GM18870 (cell line): Measurements from ENCODE around the gene NHEJ1.

Experiments
- ATAC-seq: cut with Tn5 transposase; IDR thresholded peaks from one replicate; pipeline ENCODE4 v1.9.1; 2021; ENCODE audit warnings: moderate library complexity; ENCODE audit not compliant: unreplicated experiment

Gene NHEJ1

GRCh38 chr2:219059725-219060682 is 100.6 kb downstream of the NHEJ1 start:
- ATAC-seq, result no peak

- ATAC-seq, result no peak
Measured at GRCh38 chr2:219059375-219059724, 101.3 kb downstream of the NHEJ1 start.

GRCh38 chr2:219058541-219059374 is 101.9 kb downstream of the NHEJ1 start:
- ATAC-seq, result no peak

- ATAC-seq, result no peak
Measured at GRCh38 chr2:219057709-219058540, 102.7 kb downstream of the NHEJ1 start.

GRCh38 chr2:219056896-219057708 is 103.5 kb downstream of the NHEJ1 start:
- no peak for ATAC-seq

- ATAC-seq, result no peak
Measured at GRCh38 chr2:219056176-219056895, 104.3 kb downstream of the NHEJ1 start.

- no peak for ATAC-seq
Measured at GRCh38 chr2:219054956-219055903, 105.4 kb downstream of the NHEJ1 start.

DNA sequence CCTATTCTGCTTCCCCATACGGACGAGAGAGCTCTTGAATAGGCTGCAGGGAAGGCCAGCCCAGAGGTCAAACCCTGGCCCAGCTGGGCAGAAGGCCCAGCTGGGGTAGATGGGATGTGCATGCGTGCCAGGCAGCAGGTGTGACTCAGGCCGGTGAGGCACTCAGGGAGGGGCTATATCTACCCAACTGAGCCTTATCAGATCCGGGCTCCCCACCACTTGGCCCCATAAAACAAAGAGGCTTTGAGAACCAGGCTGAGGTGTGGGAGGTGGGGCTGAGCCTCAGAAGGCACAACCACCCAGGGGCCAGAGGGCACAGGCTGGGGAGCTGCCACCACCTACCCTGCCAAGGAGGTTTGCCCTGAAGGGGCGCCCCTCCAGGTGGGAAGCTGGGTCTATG is 111.3 kb downstream of the NHEJ1 start:
- no peak for ATAC-seq

GRCh38 chr2:219045937-219046550 is 114.6 kb downstream of the NHEJ1 start:
- no peak for ATAC-seq

GRCh38 chr2:219042750-219043149 is 117.9 kb downstream of the NHEJ1 start:
- no peak for ATAC-seq

DNA sequence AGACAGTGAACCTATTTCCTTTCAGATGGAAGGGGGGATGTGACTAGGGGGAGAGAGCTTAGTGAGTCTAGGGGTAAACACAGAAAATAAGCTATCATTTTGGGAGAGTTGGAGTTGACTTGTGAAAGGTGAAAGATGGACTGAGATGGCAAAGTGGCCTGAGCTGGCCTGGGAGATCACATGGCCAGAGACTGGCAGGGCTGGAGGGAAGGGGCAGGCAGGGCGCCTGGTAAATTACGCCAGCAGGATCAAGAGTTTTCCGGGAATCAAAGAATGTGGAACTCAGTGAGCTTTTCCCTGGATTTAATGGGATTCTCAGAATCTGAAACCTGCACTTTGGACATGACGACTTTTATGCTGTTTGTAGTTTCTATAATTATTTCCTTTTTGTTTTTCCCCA is 118.5 kb downstream of the NHEJ1 start:
- no peak for ATAC-seq

GRCh38 chr2:219041252-219041651 is 119.4 kb downstream of the NHEJ1 start, which contains the start of gene CFAP65:
TSS of gene CFAP65 (minus strand) at chr2:219041516. CDS start at chr2:219039048, 2,468 bp downstream.
- ATAC-seq, result no peak

- no peak for ATAC-seq
Measured at GRCh38 chr2:219038600-219038999, 122.0 kb downstream of the NHEJ1 start.

DNA sequence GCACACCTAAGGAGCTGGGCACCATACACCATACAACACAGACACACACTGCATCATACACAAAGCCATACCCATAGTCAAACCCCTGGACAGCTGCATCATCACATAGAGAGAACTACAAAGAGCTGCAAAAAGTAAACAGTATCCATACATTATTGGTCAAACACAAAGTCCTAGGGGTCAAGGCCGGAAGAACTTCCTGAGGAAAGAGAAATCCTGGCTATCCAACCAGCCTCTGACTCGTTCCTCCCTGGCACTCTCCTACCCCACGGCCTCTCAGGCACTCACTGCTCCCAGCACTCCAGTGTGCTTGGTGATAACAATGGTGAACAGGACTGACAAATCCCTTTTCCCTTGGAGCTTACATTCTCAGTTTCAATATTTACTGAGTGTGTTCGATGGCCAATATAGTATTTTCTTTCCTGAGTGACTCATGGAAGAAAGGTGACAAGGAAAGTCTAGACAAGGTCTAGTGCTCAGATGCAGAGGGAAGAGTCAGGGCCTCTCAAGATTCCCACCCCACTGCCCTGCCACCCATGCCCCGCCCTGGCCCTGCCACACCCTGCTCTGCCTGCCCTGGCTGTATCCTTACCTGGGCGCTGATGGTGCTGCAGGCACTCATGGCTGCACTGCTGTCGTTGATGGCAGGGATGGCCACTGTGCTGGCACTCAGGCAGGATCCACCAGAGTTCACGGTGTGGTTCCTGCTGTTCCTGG is 122.7 kb downstream of the NHEJ1 start:
- no peak for ATAC-seq

DNA sequence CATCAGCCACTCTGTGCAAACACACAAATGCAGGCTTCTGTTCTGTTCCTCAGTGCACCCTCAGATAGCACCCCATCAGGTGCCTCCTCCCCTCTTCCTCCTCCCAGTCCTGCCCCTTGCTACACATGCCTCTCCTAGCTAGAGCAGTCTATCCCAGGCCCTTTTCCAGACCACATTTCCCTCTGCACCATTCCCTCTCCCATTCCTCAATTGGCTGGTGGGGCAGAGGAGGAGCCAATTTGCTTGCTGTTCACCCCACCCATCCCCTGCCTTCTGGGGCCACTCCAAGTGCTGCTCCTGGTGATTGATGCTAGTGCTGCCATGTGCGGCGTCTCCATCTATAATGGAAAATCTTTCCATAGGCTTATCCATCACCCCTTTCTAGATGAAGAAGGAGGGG is 124.7 kb downstream of the NHEJ1 start:
- no peak for ATAC-seq

DNA sequence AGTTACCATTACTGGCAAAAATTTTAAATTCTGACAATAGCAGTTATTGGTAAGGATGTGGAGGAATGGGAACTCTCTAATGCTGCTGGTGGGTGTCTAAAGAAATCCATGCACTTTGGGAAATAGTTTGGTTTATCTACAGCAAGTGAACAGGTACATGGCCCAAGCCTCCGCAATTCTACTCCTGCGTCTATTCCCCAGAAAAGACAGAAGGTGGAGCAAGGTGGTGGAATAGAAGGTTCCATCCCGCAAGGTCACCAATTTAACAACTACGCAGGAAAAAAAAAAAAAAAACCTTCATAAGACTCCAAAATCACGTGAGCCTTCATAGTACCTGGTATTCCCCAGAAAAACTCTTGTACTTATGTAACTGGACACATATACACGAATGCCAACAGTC is 125.8 kb downstream of the NHEJ1 start:
- ATAC-seq, result no peak

- ATAC-seq, result no peak
Measured at GRCh38 chr2:219032051-219032745, 128.4 kb downstream of the NHEJ1 start.
